Measurements from ENCODE around the gene TSTD1.

Gene TSTD1

GRCh38 chr1:161038523-161039153 is at the start of gene TSTD1:
TSS of gene TSTD1 (minus strand) at chr1:161038964. CDS start at chr1:161038889, 75 bp downstream.
- peak; percentile 88 for DNase-seq

GRCh38 chr1:161086457-161086856 is 47.7 kb upstream of the TSTD1 start:
- no peak for DNase-seq

GRCh38 chr1:161085165-161085564 is 46.4 kb upstream of the TSTD1 start:
- no peak for DNase-seq

GRCh38 chr1:161084597-161084988 is 45.8 kb upstream of the TSTD1 start:
- no peak for DNase-seq

GRCh38 chr1:161083748-161084596 is 45.2 kb upstream of the TSTD1 start:
- DNase-seq: no peak

GRCh38 chr1:161082996-161083747 is 44.4 kb upstream of the TSTD1 start:
- peak; percentile 25 for DNase-seq

GRCh38 chr1:161082483-161082882 is 43.7 kb upstream of the TSTD1 start:
- DNase-seq: no peak

GRCh38 chr1:161081519-161081918 is 42.8 kb upstream of the TSTD1 start:
- DNase-seq: no peak

- DNase-seq: no peak
These were observed 42.0 kb upstream of the TSTD1 start for GRCh38 chr1:161080441-161081405.

GRCh38 chr1:161079436-161080110 is 40.8 kb upstream of the TSTD1 start:
- DNase-seq: no peak

- DNase-seq: no peak
These were observed 38.7 kb upstream of the TSTD1 start for GRCh38 chr1:161077426-161077825.

- no peak for DNase-seq
These were observed 37.6 kb upstream of the TSTD1 start for GRCh38 chr1:161076410-161076809.

- DNase-seq: no peak
These were observed 36.1 kb upstream of the TSTD1 start for GRCh38 chr1:161074676-161075368.

GRCh38 chr1:161073474-161074121 is 34.8 kb upstream of the TSTD1 start:
- no peak for DNase-seq

- DNase-seq: no peak
These were observed 34.1 kb upstream of the TSTD1 start for GRCh38 chr1:161072751-161073449.

- DNase-seq: peak; percentile 52
These were observed 33.2 kb upstream of the TSTD1 start for GRCh38 chr1:161071886-161072371.

- no peak for DNase-seq
These were observed 32.0 kb upstream of the TSTD1 start for GRCh38 chr1:161070761-161071160.

- DNase-seq: peak; percentile 97
These were observed 31.0 kb upstream of the TSTD1 start, which contains the start of gene ARHGAP30 for GRCh38 chr1:161069731-161070270. TSS of gene ARHGAP30 (minus strand) at chr1:161069891. CDS start at chr1:161069624, 267 bp downstream.

GRCh38 chr1:161069241-161069640 is 30.5 kb upstream of the TSTD1 start:
- peak; percentile 13 for DNase-seq
